ENCODE measurements around the gene NIN.

DNA sequence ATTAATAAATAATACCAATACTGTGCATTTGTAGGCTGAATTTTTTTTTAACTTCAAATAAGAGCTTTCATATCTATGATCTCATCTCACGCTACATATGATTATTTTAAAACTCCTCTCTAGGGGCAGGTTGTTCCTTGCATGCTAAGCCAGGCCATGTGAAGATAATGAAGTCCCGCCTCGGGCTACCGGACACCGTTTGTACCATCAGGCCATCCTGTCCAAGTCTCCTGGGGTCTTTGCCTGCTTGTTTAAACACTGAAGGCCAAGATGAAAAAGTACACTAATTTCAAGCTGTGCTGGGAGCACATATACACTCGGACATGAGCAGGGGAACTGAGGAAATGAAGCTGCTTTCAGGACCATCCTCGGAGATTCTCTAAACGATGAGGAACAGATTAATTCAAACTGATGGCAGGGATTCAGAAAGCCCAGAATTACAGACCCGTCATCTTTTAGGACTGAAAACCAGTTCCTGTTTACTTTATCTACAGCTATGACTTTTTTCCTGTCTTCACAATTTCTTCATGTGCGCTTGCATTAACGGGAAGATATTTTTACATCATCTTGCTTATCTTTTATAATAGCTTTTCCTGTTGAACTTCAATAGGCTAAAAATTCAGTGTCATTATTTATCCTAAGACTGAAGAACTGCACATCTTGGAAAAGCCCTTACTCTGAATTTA is 34.6 kb upstream of the NIN start:
- TF ChIP-seq POLR2A (IDR thresholded peaks at IDR 0.05) = no peak
- TF ChIP-seq POLR2AphosphoS5 (IDR thresholded peaks at IDR 0.05) = no peak
- no peak for TF ChIP-seq CTCF (IDR thresholded peaks at IDR 0.05)

Data from transverse colon (tissue), 4 donors.